Esophagus mucosa (tissue), 1 donor: ENCODE measurements around the gene GATAD2A. TPM values are rescaled to one million over a fixed set of nuclear protein-coding genes. Genes with fewer than 3 reads are reported as not detected.

Source experiments
- ATAC-seq: fragments of 200-7000 bp; cut with Tn5 transposase; one replicate; pipeline ENCODE4 v1.9.1; 2020
- total RNA-seq: library from RNA; stranded (reverse); gene quantifications from one replicate; pipeline ENCODE4 v1.2.4, GENCODE V29; 2023
- donor health status: DM: yes; HTN: yes; CAD: no.

The GATAD2A gene
- total RNA-seq, 1 donor from 2014 or later = 58.9 TPM

DNA sequence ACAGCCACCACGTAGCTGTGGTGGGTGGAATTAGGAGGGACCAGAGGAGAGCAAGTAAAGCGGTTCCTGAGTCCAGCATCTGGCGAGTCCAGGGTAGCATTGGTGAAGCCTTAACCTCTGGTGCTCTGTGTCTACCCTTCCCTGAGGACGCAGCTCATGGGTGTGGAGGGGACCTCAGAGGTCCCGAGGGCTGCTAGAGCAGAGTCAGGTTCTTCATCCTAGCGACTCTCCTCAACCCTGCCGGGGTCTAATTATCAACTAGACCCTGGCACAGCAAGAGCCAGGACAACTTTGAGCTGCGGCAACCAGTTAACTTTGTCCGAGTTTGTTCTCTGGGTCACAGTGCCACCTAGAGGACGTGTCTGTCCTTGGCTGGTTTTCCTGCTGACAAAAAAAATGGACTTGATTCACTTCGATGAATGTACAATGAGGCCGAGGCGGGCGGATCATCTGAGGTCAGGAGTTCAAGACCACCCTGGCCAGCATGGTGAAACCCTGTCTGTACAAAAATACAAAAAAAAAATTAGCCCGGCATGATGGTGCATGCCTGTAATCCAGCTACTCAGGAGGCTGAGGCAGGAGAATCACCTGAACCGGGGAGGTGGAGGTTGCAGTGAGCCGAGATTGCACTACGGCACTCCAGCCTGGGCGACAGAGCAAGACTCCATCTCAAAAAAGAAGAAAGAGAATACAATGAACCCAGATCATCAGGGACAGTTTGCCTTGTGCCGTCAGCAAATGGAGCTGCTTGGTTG, 84.9 kb downstream of the GATAD2A start:
- peak; percentile 50 for ATAC-seq

DNA sequence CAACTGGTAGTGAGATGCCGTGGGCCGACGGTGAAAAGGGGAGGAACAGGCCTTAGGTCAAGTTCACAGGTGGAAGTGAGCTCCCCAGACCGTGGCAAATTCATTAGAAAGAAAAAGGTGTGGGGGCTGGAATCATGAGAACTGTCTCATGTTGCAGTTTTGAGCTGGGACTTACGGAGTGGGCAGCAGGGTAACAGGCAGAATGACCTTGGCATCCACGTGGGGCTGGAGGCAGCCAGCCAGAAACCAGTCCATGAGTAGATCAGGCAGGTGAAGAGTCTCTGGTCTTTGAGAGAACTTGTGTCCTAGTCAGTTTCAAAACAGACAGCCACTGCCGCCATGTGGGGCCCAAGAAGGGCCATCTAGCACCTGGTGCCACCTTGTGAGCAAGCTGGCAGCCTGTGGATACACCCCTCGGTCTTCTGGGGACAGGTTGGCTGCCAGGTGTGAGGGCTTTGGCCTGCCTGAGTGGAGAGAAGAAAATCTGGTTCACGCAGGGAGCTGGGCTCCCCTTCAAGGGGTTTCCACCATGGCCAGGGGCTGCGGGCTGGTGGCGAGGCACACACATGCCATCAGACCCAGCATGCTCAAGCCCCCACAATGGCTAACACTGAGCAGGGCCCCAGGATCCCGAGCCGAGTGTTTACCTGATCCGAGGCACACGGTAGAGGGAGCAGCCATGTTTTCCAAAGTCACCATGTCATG, 86.0 kb downstream of the GATAD2A start:
- no peak for ATAC-seq

DNA sequence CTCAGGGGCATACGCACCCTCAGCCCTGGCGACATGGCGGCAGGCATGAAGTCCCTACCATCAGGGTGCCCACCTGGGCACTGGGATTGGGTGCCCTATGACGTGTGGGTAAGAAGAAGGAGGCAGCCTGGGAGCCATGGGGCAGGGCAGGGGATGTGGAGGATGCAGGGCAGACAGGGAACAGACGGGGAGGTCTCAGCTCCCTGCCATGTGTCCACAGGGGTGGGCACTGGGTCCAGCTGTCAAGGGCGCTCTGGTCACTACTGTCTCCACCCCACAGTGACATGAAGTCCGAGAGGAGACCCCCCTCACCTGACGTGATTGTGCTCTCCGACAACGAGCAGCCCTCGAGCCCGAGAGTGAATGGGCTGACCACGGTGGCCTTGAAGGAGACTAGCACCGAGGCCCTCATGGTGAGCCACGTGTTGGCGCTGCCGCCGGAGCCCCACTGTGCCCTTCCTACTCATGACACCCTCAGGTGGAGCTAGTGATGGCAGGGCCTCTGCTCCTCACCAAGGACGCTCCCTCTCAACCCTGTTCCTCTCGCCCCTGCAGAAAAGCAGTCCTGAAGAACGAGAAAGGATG, 86.6 kb downstream of the GATAD2A start:
- ATAC-seq = no peak

GRCh38 chr19:19493841-19494546, 88.5 kb downstream of the GATAD2A start:
- no peak for ATAC-seq

DNA sequence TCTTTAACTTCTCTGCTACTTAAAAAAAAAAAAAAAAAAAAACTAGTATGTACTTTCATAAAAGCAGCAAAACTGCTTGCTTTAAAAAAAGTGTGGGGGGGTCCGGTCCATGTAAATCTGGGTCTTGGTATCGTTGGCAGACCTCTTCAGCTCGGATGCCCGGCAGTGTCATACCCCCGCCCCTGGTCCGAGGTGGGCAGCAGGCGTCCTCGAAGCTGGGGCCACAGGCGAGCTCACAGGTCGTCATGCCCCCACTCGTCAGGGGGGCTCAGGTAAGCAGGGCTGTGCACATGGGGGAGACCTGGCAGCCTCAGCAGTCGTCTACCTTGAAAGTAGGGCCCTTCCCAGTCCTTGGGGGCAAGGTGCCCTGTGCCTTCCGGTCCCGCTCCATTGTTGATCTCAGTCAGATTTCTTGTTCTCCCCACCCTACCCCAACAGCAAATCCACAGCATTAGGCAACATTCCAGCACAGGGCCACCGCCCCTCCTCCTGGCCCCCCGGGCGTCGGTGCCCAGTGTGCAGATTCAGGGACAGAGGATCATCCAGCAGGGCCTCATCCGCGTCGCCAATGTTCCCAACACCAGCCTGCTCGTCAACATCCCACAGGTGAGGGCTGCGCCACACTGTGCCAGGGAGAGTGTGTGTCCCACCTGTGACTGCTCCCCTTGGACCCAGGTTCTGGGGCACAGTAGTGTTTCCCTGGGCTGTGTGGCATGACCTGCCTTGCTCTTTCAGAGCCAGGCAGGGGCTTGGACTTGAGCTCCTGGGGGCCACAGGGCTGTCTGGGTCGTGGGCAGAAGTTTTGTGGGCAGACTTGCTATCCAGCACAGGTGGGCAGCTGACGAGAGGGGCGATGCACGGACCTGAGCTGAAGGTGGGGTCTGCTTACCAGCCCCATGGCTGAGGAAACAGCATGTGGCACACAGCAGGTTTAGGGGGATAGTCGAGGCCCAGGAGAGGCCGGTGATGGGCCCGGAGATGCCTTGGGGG, 90.4 kb downstream of the GATAD2A start:
- ATAC-seq = no peak

GRCh38 chr19:19498255-19498991, 92.9 kb downstream of the GATAD2A start:
- ATAC-seq = no peak

- ATAC-seq = no peak
These were observed 94.0 kb downstream of the GATAD2A start for GRCh38 chr19:19499272-19499995.

GRCh38 chr19:19500975-19501644, 95.6 kb downstream of the GATAD2A start:
- ATAC-seq = no peak

GRCh38 chr19:19501798-19502197, 96.3 kb downstream of the GATAD2A start:
- ATAC-seq = no peak

- ATAC-seq = no peak
These were observed 96.8 kb downstream of the GATAD2A start for GRCh38 chr19:19502281-19502680.

GRCh38 chr19:19502808-19503602, 97.5 kb downstream of the GATAD2A start:
- ATAC-seq = peak; percentile 13

DNA sequence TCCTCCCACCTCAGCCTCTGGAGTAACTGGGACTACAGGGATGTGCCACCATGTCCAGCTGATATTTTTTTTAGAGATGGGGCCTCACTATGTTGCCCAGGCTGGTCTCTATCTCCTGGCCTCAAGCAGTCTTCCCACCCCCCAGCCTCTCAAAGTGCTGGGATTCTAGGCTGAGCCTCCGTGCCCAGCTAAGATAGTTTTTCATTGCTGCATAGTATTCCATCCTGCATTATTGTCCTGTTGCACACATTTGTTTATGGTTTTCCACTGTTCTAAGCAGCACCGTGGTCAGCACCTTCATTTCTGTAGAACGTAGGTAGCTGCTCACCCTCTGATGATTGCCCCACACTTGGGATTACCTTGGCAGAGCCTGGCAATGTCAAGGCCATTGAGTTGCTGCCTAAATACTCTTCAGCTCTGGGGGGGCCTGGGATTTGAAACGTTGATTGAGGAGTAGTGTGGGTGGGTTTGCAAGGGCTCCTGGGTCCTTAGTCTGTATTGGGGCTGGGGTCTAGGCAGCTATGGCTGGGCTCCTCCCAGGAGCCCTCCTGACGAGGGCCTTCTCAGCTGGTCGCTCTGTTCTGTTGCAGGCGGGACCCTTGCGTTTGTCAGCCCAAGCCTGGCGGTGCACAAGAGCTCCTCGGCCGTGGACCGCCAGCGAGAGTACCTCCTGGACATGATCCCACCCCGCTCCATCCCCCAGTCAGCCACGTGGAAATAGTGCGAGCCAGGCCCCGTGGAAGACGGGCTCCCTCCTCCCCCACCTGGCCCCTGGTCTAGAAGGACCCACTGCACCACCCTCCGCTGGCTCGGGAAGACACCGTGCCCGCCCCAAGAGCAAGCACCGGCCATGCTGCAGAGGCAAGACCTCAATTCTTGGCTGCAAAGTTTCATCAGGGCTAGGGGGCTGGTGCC, 99.5 kb downstream of the GATAD2A start:
- no peak for ATAC-seq

GRCh38 chr19:19505669-19506326, 100.3 kb downstream of the GATAD2A start:
- no peak for ATAC-seq

GRCh38 chr19:19506592-19506991, 101.1 kb downstream of the GATAD2A start:
- ATAC-seq = no peak

DNA sequence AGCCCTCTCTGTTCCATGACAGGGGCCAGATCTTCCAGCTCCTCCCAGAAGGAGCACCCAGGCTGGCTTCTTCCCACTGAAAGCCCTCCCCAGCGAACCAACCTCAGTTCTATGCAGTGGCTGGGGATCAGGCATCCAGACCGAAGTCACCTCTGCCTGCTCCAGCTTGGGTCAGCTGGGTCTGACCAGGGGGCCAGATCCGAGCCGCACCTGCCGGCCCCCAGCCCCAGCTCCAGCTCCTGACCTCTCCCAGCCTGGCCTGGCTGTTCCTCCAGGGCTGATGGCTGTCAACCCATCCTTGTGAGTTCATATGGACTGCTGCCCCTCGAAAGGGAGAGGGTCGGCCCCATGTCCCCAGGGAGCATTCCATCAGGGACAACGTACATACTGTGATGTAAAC, 101.9 kb downstream of the GATAD2A start:
- no peak for ATAC-seq

DNA sequence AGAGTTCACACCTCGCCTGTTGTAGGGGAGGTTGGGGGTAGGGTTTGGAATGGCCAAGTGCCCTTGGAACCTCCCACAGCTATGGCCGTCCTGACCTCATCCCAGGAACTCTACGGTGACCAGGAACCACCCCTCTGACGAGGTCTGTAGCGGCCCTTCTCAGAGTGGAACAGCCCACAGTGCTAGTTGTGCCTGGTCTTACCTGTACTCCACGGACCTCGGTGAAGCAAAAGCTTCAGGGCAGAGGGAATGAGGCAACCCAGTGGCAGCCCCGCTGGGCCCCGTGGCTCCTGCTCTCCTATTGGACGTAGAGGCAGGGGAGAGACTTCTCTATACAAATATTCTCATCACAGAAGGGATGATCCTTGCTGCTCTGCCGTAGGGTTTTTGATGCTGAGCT, 102.7 kb downstream of the GATAD2A start:
- peak; percentile 2 for ATAC-seq

GRCh38 chr19:19510432-19510831, 105.0 kb downstream of the GATAD2A start:
- peak; percentile 68 for ATAC-seq
